Uterus (tissue), 2 donors: Measurements from ENCODE around the gene DCAF5.

ENCODE experiments used
- POLR2A ChIP-seq, 2 donors: fragments of 450-650 bp; IDR thresholded peaks; one replicate each; pipeline ENCODE4 v1.6.1; 2016; ENCODE audit warnings: antibody characterized with exemption in 2 of 2, mild to moderate bottlenecking in 1 of 2, moderate library complexity in 1 of 2
- TF ChIP-seq, protein P1 (sequence below), 4 experiments: fragments of 200-600 bp in 2 of 4; fragments of 450-650 bp in 2 of 4; sonication (generic) in 2 of 4; IDR thresholded peaks; one replicate each; pipeline ENCODE4 v1.5.1; 2016 to 2019; ENCODE audit warnings: antibody characterized with exemption in 4 of 4, mild to moderate bottlenecking in 2 of 4, moderate library complexity in 1 of 4

DNA sequence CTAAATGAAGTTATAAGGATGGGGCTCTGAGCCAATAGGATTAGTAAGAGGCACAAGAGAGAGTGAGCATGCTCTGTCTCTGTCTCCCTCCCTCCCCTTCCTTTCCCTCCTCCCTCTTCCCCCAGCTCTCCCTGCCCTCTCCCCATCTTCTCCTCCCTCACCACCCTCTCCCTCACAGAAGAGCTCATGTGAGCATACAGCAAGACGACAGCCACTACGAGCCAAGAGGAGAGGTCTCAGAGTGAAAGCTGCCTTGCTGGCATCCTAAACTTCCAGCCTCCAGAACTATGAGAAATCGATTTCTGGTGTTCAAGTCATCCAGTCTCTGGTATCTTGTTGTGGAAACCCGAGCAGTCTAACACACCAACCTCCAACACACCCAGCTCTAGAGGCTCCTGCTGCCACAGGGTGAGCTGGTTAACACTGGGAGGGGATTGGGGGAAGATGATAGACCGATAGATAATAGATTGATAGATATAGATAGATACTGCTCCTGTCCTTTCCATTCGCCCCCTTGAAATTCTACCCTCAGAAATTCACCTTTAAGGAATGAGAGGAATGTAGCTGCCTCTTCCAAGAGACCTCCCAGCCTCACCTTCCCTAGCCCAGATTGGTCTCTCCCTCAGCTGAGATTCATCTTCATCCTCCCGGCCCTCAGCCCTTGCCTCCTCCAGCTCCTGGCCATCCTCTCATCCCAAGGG lies 148.0 kb downstream of the DCAF5 start:
- TF ChIP-seq, protein P1, sequence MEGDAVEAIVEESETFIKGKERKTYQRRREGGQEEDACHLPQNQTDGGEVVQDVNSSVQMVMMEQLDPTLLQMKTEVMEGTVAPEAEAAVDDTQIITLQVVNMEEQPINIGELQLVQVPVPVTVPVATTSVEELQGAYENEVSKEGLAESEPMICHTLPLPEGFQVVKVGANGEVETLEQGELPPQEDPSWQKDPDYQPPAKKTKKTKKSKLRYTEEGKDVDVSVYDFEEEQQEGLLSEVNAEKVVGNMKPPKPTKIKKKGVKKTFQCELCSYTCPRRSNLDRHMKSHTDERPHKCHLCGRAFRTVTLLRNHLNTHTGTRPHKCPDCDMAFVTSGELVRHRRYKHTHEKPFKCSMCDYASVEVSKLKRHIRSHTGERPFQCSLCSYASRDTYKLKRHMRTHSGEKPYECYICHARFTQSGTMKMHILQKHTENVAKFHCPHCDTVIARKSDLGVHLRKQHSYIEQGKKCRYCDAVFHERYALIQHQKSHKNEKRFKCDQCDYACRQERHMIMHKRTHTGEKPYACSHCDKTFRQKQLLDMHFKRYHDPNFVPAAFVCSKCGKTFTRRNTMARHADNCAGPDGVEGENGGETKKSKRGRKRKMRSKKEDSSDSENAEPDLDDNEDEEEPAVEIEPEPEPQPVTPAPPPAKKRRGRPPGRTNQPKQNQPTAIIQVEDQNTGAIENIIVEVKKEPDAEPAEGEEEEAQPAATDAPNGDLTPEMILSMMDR (IDR thresholded peaks at IDR 0.05) = no peak
- no peak for TF ChIP-seq POLR2A (IDR thresholded peaks at IDR 0.05)
